HG02588 (cell line): ENCODE data around the gene CDC6.
A peak's percentile ranks its signal among the peaks of the same experiment; 100 is the strongest.

Experiments used
- ATAC-seq: cut with Tn5 transposase; IDR thresholded peaks from one replicate; pipeline ENCODE4 v1.9.1; 2021; ENCODE audit warnings: mild to moderate bottlenecking, moderate library complexity; ENCODE audit not compliant: unreplicated experiment

The CDC6 gene

DNA sequence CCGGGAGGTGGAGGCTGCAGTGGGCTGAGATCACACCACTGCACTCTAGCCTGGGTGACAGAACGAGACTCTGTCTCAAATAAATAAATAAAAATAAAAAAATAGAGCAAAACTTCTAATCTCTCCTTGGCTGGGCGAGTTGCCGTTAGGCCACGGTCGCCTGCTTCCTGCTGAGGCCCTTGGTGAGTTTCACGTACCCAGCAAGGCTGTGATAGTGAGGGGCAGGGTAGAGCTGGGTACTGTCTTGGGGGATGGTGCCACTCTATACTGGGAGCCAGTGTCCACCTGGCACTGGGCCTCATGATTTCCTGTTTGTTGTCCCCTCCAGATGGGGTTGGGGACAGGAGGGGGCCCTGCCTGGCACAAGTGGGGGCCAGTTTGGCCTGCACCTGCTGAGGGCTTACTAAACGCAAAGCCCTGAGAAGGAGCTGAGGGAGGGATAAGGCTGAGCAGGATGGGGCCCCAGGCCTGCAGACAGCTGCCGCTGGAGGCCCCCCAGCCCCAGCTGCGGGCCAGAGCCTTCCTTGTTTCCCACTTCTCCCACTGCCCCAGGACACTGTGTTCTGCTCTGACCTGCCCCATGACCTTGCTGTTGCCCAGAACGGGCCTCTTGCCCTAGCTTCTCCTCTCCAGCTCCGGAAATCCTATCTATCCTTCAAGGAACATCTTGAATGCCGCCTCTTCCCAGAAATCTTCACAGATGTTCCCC is 51.4 kb downstream of the CDC6 start:
- ATAC-seq, result no peak

DNA sequence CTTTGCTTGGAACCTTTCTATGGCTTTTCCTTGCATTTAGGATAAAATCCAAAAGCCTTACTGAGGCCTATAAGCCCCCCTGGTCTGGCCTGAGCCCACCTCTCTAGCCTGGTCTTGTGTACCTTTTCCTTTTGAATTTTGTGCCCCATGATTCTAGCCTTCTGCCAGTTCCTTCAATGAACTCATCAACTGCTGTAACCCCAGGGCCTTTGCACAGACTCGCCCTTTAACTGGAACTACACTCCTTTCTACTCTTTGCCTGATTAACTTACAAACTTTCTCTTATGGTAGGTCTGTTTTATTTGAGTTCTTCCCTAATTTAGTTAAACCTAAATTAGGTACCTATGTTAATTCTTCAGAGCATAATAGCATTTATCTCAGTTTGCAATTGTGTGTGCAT is 52.6 kb downstream of the CDC6 start:
- no peak for ATAC-seq

DNA sequence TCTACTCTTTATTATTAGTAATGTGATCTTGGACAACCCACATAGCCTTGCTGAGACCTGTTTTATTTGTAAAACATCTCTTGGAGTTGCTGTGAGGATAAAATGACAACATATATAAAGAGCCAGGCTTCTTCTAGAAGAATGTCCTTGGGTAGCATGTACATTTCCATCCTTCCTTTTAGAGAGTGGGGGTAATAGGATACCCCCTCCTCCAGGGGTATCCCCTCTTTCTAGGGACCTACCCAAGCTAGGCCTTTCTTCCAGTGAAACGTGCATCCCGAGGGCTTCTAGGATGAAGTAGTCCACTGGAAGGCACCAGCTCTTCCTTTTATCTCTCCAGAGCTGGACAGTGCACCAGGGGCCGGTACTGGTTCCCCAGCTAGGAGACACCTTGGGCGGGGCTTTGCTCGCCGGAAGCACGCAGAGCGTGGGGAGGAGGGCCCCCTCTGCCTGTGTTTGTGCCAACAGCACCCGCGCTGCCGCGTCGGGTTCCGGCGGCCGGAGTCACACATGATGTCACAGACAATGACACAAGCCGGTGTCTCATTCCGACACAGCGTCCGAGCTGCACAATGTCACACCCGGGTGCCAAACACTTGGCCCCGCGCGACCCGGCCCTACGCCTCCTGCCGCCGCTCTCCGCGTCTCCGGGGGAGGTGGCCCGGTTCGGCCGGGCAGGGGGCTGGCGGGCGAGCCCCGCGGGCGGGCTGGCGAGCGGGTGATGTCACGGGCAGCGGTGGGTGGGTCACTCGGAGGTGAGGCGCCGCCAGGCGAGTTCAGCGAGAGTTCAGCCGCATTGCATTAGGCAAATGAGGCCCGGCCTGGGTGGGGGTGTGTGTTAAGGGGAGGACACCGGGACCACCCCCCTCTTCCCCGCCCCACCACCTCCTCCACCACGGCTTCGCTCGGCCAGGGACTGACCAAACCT is 53.5 kb downstream of the CDC6 start:
- peak; percentile 73 for ATAC-seq

DNA sequence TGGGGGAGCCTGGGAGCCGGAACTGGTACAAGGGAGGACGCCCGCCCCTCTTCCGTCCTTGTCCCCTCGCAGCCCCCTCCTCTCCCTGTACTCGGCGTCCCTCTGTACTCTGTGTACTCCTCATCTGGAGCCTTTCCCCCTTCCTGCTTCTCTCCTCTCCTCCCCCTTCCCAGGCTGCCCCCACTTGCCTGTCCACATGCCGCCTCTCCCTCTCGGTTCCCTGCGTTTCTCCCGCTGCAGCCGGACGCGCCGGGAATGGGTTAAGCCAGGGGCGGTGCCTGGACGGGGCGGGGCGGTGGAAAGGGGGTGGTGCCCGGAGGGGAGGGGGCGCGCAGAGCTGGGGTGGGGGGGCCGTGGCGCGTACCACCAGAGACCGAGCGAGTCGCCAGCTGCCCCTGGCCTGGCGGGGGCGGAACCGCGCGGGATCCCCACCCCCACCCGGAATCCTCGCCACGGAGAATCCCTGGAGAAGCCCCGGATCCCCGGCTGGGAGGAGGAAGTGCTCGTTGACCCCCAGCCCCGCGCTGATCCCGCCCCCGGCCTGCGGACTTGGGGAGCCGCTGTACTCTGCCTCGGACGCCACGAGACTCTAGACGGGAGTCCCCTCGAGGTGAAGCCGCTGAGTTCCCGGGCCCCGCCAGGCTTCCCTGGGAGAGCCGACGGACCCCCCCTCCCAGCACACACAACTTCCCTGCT is 54.3 kb downstream of the CDC6 start:
- no peak for ATAC-seq

DNA sequence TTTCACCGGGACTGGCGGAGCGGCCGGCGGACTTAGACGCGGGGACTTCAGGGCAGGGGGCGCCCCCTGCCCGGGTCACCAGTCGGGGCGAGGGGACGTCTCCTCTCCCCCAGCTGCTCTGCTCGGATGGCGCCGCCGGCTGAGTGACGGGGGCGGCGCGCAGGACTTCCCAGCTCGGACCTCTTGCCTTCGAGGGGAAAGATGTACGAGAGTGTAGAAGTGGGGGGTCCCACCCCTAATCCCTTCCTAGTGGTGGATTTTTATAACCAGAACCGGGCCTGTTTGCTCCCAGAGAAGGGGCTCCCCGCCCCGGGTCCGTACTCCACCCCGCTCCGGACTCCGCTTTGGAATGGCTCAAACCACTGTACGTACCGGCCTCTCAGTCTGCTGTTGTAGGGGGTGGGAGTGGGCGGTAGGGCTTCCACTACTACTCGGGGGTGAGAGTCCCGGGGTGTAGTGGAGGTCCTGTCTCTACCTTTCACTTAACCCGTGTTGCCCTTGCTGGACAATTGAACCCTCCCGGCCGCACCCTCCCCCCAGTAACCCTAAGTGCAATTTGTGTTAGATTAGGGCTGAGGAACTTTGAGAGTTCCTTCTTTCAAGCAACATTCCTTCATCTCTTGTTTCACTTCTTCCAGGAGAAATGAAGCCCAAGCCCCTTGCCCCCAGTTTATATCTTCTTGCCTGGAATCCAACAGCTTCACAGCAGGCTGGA is 55.0 kb downstream of the CDC6 start:
- ATAC-seq, result no peak

DNA sequence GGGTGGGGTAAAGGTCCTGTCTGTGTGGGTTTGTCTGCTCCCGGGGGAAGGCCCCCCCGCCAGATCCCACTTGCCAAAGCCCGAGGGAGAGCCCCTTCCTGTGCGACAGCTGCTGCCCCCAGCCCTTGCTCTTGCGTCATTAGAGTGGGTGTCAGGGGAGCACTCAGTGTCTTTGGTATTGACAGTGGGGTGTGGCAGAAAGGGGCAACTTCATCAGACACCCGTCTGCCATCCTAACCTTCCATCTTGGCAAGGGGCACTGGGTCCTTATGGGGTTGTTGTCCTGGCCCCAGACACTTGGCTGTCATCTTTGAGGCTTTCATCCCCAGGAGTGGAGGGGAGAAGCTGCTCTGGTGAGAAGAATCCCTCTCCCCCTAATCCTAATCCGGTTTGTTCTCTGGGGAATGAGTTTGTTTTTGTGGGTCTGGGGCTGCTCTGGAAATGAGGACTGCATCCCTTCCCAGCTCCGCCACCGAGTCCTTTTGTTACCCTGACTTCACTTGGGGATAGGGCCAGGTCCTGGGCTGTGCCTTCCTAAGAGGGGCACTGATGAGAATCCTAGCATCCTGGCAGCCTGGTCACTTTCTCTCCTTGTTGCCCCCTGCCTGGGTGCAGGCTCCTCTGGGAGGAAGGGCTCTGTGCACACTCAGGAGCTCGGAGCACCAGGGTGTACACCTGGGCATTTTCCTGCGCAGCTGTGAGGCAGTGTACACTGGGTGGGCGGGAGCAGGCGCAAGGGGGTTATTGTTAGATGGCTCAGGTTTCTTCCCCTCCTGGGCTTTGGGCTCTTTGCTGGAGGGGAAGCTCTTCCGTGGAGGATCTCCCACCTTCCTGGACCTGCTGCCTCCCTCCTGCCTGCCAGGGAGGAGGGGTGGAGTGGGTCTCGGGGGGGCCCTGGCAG is 55.8 kb downstream of the CDC6 start:
- ATAC-seq, result no peak

DNA sequence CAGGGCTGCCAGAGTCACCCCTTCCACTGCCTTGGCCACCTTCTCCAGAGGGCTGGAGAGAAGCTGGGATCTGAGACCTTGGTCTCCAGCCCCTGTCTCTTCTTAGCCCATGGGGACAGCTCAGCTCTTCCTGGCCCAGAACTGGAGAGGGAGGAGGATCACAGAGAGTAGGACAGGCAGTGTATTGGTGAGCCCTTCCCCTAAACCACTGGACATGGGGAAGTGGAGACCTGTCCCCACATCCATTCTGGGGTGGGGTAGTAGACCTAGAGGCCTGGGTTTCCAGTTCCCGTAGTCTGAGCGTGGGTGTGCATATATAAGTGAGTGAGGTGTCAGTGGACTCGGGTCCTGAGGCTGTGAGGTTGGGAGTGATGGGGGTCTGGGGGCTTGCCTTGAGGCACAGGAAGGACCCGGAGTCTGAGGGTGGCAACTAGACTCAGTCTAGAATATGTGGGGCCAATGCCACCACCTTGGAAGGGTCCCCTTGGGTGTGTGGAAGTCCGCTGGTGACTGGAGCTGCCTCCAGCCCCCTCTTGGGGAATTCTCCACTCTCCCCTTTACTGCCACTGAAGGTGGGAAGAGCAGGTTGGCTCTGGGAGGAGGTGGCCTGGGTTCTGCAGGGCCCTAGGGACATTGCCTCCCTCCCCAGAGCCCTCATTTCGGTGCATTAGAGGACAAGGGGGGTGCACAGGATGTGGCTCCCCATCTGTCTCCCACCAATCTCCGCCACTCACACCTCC is 56.9 kb downstream of the CDC6 start:
- no peak for ATAC-seq

DNA sequence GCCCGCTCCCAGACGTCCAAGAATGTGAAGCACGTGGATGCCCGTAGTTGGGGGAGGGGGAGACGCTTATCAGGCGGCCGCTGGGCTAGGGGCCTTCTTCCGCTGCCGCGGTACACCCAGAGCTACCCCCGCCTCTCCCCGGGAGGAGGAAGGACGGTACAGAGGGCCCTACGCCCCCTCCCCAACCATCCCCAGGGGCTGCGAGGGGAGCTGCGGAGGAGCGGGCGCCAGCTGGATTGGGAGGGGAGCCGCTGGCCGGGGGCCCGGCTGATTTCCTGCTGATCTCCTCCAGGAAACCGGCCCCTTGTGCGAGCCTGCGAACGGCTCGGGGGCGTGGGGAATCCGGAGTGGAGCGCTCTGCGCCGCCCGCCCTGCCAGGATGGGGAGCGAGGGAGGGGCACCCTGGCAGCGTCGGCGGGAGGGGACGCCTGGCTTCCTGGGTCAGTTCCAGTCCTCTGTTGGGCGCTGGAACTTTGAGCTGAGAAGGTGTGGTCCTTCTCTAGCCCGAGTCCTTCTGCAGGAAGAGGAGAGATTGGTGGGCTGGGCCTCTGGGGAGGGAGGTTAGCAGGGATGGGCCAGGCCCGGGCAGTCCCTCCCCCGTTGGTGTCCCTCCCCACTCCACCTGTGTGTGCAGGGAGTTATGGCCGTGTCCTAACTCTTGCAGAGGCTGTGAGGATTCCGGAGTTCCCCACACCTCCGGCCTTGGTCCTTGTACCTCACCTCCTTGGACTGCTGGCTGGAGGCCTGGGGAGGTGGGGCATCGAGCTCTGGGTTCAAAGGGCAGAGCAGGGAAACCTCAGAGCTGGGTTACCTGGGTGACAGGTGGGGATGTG is 57.7 kb downstream of the CDC6 start:
- no peak for ATAC-seq

DNA sequence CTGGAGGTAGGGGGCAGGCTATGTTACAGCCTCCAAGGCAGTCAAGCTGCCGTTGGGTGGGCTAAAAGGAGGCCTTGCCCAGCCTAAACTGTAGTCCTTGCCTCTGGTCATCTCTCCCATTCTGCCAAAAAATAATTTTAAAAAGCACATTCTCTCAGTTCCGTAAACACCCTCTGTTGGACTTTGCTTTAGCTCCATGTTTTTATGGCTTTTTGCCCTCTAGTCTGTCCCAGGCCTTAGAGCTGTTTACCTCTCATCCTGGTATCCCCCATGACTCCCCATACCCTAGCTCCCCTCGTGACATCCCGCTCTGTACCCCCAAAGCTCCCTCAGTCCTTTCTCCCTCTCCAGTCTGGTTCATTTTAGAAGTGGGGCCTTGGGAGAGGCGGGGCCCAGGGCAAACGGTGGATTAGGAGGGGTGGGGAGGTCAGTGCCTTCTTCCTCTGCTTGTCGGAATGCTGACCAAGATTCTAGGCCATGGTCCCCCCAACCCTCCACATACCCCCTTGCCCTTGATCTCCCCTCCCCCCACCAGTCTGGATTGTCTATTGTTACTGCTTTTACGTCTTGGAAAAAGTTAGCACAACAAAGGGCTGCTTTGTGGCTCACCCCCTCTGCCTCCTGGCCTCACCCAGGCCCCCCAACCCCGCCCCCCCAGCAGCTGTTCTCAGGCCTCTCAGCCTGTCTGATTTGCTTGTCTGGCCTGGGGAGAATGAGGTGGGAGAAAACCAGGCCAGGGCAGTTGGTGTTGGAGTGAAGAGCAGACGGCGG is 58.5 kb downstream of the CDC6 start:
- no peak for ATAC-seq

DNA sequence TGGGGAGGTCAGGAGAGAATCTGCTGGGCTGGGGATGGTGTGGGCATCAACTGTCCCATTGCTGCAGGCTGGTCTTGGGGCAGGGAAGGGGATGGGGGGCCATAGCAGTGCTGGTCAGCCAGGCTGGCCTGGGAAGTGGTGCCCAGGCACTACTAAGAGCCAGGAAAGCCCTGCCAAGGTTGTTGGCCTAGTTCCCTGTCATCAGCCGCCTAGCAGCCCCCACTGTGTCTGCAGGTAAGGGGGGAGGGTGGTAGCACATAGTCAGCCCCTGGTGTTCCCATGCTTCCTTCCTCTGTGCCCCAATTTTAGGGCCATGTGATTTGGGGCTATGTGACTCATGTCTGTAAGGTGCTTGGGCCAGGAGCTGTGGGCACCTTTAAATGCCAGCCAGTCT is 59.1 kb downstream of the CDC6 start:
- ATAC-seq, result no peak

DNA sequence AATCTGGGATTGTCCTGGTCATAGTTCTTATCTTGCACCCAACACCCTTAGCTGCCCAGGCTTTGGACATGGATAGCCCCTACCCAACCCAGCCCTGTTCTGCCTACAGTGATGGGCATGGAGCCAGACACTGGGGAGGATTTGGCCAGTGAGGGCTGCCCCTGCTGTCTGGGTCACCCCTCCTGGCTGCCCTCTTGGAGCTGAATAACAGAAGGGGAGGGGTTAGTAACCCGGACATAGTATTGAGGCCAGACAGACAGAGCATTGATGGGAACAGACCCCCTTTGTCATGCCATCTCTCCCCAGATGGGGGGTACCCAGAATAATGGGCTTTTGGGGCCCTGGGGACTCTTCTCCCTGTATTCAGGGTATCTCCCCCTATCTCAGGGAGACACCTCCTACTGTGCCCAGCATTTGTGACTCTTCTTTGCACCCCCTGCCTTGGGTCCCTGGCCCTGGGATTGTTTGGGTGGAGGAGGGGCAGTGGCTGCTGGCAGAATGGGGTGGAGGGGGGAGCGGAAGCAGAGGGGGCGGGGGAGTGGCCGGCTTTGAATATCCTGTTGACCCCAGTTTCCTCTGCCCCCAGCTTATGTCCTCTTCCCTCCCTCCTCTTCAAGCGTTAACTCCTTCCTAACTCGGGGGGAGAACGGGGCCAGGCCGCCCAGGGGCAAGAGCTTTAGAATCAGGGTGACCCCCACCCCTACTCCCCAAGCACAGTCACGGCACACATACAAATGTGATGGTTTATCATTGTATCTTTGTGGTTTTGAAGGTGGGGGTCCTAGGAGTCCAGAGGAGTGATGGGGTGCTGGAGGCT is 59.8 kb downstream of the CDC6 start:
- no peak for ATAC-seq

DNA sequence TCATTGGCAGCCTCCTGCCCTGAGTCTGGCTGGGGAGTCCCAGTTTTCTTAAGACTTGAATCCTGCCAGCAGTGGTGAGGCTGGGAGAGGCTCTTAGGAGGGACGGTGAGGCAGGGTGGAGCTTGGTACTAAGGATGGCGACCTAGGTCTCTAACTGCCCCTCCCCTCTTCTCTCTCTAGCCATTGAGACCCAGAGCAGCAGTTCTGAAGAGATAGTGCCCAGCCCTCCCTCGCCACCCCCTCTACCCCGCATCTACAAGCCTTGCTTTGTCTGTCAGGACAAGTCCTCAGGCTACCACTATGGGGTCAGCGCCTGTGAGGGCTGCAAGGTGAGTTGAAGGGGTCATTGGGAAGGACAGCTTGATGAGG is 60.4 kb downstream of the CDC6 start:
- no peak for ATAC-seq

DNA sequence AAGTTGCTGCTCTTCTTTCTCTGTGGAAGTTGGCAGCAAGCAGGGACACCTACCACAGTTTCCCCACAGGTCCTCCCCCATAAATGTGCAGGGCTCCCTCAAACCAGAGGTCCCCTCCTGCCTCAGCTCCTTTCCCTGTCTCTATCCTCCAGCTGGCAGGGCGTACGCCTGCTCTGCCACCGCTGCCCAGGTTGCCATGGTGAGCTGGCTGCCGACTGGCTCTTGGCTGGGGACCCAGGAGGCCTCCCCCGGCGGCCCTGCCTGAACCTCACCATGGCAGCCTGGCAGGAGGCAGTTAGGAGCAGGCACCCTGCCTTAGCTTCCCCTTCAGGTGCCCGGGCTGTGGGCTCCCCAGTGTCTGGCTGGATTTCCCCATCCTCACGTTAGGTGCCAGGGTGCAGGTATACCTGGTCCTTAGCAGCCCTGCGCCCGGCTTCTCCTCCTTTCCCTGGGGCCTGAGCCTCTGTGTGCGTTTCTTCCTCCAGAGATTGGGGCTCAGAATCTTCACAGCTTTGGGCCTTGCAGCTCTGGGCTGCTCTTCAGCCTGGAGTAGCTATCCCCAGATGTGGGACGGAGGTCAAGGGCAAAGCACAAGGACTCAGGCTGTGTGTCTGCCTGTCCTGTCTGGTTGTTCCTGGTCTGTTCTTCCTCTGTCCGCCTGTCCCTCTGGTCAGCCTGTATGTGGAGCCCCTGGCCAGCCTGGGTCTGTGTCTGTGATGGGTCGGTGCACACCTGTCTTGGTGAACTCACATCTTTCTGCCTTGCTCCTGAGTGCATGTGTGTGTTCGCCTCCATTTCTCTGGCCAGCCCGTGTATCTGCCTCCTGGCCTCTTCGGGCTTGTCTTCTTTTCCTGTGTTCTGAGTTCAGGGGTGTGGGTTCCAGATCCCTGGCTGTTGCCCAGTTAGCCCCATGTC is 61.1 kb downstream of the CDC6 start:
- no peak for ATAC-seq

DNA sequence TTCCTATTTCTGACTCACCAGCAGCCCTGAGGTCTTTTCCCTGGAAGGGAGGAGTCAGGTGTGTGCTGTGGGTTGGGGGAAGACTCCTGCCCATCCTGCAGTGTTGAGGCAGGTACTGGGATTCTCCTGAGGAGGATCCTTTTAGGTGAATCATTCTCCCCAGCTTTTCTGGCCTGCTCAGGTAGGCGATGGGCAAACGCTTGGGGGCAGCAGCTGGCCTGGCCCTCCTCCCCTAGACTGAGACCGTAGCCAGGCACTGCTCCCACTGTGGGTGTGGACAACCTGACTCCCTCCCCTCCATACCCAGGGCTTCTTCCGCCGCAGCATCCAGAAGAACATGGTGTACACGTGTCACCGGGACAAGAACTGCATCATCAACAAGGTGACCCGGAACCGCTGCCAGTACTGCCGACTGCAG is 61.8 kb downstream of the CDC6 start:
- no peak for ATAC-seq

DNA sequence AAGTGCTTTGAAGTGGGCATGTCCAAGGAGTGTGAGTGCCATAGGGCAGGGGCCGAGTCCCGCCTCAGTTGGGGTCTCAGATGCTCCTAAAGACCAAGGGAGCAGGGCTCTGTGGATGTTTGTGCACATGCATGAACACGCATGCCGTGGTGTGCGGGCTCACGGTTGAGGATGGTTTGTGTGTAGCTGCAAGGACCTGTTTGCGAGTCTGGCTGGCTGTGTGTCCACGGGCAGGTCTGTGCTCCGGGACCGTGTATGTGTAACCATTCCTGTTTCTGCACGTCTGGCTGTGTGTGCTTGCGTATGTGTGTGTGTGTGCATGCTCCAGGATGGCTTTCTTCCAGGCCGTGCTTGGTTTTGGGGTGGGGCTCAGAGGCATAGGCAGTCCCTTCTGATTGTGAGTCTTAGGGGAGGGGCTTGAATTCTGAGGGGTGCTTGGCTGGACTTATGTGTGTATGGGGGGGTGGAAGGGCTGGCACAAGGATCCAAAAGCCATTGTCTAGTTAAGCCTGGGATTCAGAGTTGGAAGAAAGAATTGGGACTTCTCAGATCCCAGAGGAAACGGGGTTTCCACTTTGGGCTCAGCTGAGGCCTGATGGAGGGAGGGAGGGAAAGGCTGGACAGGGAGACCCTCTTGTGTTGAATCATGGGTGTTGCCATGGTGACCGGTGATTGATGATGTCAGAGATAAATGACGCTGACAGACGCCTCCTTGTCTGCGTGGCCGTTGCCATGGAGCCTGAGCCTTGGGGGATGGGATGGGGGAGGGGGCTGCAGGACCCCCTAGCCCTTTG is 62.4 kb downstream of the CDC6 start:
- ATAC-seq, result no peak
